HG03378 (cell line): ENCODE results near the gene SLC66A2.
"Not testable (repeated sequence)": the region's sequence is repeated elsewhere in the genome, so short reads cannot be mapped to it uniquely, and the experiment has no call there.

Source experiments
- ATAC-seq: cut with Tn5 transposase; IDR thresholded peaks from one replicate; pipeline ENCODE4 v1.9.1; 2021; ENCODE audit warnings: mild to moderate bottlenecking, moderate library complexity; ENCODE audit not compliant: unreplicated experiment

The SLC66A2 gene

DNA sequence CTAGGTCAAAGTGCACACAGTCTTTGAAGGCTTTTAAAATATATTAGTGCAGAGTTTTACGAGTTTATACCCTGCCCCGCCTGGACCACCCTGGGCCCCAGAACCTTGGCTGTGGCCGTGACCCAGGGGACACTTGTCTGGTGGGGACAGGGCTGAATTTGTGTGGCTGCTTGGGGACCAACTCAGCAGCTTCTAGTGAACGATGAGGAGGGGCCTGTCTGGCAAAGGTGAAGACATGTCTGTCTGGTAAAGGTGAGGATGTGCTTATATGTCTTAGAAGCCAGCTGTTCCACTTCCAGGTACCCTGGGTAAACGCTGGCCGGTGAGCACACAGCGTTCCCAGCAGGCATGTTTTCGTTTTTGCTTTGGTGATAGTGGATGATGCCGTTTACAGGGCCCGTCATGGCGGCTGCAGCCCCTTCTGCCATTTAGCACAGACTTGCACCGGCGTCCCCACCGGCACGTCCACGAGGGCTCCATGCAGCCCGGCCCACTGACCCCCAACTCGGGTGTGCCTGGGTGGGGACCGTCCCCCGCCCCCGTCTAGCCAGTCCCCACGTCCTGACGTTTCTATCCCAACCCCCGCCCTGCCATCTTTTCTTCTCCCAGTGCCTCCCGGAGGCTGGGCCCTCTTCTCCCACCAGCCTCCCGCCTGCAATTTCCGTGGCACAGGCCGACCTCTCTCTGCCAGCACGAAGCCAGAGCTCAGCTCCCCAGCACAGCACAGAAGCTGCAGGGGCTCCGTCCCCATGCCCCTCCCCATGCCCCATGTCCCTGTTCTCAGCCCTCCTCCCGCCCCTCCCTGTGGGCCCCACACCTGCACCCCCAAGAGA lies 67.8 kb downstream of the SLC66A2 start:
- ATAC-seq, result no peak

DNA sequence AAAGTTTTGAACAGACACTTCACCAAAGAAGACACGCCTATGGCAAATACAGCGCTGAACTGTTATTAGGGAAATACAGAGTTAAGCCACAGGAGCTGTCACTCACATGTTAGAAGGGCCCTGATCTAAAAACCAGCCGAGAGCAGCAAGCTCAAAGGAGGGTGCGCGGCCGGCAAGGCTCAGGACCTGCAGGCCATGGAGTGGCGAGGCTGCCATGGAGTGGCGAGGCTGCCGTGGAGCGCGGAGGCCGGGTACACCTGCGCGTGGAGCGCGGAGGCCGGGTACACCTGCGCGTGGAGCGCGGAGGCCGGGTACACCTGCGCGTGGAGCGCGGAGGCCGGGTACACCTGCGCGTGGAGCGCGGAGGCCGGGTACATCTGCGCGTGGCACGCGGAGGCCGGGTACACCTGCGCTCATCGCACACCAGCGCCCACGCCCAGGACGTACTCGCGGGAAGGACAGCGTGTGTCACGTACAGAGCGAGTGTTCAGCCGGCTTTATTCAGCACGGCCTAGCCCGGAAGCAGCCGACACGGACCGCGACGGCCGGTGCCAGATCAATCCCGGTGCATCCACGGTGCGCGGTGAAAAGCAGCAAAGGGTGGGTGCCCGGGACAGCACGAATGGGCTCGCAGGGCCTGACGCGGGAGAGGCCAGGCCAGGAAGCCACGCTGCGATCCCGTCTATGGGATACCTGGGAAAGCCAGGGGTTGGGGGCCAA lies 68.8 kb downstream of the SLC66A2 start:
- ATAC-seq, result no peak

DNA sequence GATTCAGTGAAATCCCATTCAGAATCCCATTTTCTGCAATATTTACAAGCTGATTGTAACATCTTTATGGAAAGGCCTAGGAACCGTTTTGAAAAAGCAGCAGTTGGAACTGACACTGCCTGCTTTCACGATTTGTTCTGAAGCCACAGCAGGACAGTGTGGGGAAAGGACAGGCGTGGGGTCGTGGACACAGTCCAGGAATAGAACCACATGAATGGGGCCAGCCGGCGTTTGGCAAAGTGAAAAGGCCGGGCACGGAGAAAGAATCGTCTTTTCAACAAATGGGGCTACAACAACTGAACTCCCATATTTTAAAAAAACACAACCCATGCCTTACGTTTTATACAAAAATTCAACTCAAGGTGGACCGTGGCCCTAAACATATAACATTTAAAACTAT lies 69.8 kb downstream of the SLC66A2 start:
- no peak for ATAC-seq

DNA sequence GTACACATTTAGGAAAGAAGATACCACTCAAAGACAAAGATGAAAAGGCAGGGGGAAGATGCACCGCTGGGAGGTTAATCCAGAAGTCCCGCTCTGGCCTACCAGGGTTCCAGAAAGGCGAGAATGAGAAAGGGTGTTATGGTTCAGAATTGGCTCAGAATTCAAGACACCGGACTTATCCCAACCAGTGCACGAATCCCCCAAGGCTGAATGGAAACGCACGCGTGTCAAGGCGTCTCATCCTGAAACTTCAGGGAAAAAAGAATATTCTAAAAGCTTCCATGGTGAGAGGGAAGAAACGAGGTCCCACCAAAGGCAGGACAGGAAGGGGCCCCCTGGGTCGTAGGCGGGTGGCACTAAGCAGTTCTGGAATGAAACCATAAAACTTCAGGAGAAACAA lies 71.9 kb downstream of the SLC66A2 start:
- no peak for ATAC-seq

DNA sequence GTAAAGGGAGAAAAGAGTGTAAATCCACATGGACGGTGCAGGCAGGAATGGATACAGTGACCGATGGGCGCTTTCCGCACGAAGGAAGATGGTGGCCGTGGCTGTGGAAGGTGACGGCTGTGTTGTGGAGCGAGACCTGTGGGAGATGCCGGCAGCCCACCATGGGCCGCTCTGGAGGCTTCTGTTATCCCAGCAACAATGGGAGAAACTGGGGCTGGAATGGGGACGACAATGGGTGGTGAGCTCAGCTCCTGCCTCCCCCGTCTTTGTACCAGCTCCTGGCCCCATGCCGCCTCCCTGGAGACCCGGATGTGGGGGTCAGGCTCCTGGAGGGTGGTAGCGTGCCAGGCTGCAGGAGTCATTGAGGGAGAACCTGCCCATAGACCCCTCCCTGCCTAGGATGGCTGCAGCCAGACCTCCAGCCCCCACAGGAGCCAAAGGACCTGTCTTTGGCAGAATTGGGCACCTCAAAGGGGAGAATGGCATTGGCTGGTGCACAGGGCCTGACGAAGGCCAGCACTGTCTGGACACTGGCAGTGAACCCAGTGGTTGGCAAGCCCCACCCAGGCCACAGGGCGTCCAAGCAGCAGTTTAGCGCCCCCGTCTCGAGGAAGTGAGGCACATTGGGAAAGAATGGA lies 72.6 kb downstream of the SLC66A2 start:
- ATAC-seq, result no peak

DNA sequence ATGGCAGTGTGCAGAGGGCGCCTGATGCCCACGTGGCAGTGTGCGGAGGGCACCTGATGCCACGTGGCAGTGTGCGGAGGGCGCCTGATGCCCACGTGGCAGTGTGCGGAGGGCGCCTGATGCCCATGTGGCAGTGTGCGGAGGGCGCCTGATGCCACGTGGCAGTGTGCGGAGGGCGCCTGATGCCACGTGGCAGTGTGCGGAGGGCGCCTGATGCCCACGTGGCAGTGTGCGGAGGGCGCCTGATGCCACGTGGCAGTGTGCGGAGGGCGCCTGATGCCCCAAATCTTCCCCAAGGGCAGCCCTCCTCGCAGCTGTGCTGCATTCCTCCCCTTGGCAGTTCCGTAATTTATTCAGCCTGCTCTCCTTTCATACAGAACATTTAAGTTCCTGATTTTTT lies 73.2 kb downstream of the SLC66A2 start:
- ATAC-seq, result not testable (repeated sequence)

DNA sequence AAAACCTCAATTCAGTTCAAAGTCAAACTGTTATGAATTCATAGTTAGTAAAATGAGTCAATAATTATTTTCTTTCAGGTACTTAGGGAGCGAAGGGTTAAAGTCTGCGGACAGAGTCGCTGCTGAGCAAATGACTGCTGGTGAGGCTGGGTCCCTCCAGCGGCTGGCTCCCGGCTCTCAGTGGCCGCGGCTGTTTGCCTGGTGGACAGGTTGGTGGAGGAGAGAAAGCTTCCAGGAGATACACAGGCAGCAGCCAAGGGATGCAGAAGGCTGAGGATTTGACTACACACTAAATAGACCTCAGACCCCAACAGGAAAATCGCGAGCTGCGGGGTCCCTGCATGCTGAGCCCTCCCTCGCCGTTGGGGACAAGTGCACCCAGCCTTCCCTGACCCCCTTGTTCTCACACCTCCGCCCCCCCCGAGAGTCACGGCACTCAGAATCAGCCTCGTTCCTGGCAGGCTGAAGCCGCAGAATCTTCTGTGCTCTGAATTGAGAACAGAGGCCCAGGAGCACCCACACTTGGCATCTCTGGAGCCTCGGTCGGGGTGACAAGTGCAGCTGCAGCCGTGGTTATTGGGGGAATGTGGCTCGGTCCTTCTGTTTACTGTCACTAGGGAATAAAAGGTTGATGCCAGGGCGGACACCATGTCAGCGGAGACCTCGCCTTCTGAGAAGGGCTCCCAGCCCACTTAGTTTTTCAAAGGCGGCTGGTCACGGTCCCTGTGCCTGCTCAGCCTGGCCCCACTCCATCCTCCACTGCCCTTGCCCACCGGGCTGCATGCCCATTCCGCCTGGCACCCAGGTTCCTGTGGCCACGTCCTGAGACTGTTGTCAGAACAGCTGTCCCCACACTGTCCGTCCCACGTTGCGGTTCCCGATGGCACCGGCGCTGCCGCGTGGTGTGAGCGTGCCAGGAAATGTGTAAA lies 74.0 kb downstream of the SLC66A2 start:
- no peak for ATAC-seq

DNA sequence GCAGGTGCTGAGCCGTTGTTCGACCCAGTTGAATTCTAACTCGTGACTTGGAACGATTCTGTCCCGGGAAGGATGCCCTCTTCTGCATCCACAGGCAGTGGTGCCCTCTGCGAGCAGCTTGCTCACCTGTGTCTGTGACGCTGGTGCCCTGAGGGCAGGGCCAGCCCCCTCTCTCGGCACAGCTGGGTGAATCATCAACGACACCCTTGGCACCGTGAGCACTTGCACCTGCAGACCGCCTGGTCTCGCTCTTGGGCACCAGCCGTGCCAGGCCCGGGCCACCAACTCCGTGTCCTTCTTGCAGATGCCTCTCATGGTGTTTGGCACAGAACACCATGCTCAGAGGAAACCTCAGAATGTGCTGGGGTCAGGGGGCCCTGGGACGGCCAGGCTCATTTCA lies 75.0 kb downstream of the SLC66A2 start:
- ATAC-seq, result no peak

DNA sequence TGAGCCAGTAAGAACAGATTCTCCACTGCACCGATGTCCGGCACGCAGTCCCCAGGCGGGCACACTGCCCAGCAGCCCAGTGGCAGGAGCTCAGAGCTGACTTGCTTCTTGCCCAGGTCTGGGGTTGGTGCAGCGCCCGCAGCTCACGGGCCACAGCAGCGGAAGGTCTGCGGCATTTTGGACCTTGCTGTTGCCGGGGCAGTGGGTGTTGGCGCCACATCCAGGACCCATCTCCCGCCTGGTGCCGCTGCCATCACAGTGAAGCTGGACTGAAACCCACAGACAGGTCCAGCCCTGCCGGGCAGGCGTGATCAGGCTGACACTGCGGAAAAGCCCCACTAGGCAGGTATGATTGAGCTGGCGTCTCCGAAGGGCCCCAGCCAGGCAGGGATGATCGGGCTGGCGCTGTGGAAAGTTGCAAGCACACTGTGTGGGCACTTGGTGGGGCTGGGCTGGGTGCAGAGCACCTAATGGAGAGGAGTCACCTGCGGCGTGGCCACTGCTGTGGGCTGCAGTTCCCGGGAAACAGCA lies 75.5 kb downstream of the SLC66A2 start:
- ATAC-seq, result no peak

DNA sequence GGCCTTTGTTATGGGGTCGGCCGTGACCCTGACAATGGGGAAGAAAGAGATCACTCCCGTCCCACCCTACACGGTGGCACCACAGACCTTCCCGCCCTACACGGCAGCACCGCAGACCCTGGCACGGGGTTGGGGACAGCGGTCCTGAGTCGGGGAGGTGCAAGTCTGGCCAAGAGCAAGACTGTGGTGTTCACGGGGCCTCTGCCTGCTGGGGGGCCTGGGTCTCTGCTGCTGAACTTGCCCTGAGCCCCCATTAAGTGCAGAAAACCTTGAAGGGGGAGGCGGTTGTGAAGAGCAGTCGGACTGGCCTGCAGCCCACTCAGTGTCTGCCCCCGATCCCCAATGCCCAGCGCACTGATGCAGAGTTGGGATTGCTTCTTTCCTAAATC lies 75.9 kb downstream of the SLC66A2 start:
- no peak for ATAC-seq

DNA sequence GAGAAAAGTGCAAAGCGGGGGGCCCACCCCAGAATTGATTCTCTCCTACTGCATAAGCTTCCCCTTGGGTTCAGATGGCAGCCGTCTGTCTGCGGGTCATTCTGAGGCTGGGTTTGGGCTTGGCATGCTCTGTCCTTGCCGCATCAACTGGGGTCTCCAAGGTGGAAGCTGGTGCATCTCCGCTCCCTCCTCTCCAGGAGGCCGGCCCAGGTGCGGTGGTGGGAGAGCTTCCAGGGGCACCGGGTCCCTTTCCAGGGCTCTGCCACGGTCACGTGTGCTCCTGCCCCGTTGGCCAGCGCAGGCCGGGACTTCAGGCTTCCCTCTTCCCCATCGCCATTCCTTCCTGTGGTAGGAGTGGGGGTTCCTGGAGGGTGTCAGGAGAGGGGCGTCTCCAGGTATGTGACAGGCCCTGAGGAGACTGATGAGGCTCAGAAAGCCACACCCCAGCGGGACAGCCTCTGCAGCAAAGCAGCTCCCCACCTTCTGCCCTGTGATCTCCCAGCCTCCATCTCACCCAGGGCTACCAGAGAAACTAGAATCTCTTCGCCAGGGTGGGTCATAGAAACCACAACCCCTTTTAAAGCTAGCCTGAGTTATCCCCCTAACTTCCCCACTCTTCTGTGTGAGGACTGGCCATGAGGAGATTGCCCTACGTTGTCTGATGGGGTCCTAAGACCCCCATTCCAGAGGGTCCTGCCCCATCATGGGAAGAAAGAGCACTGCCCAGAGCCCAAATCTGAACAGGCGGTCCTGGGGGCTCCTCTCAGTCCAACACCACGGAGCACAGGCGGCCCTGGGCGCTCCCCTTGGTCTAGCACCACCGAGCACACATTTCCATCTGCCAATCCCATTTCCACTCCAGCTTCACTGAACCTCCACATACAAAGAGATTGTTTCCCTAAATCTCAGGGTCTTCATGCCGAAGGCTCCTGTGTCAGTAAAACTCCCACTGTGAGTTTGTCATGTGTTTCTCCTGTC lies 76.6 kb downstream of the SLC66A2 start:
- ATAC-seq, result no peak

DNA sequence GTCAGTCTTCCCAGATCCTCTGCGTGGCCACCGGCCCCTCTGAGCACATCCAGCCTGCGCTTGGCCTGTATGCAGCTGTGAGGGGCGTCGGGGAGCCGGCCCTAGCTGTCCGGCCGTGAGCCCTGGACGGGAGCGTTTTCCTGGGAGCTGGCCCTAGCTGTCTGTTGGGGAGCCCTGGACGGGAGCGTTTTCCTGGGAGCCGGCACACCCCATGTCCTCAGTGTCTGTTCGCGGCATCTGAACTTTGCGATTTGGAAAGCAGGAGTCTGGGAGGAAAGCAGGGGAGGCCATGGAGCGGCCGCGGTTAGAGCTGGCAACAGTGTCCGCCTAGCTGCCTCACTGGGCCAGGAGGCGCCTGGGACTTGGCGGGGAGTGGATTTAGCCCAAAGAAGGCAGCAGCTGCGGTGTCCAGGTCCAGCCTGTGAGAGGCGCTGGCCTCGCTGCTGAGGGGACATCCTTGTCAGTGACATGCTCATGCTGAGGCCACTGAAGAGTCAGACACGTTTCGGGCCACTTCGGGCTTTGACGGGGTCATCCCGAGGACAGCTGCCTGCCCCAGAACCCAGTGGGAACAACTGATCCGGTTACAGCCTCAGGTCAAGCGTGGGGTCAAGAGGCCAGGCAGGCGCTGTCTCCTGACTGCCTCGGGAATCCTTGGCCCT lies 77.9 kb downstream of the SLC66A2 start:
- no peak for ATAC-seq

DNA sequence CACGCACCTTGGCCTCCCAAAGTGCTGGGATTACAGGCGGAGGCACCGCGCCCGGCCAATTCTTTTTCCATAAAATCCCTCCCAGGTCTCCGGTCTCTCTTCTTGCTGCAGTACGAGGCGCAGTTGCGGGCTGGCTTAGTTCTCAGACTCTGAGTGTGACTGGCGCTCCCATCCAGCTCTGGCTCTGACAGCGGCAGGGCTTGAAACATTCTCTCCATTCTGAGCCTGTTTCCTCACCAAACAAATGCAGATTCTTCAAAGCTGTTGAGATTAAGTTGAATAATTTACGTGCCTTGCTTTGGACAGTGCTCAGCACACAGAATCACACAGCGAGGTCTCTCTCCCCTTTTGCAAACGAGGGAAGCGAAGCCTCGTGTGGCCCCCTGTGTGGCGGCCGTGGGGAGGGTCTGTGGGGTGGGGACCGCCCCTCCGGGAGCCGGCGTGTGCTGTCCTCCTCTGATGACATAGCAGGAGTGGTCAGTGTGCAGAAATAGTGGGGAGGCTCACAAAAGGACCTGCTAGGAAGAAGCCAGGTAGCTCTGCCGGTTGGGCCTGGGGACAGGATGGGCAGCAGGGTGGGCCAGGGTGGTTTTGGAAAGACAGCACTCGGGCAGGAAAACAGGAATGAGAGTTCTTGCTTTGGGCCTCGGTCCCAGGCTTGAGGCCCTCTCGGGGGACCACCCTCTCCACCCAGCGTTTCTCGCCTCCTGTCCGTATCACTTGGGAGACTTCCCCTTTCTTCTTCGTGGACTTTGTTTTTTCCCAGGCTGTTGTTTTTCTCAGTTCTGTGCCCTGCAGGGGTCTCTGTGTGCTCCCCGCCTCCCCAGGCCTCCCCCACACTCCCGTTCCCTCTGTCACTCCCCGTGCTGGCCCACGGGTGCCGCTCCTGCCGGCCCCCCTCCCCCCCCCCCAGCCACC lies 78.7 kb downstream of the SLC66A2 start:
- ATAC-seq, result no peak

DNA sequence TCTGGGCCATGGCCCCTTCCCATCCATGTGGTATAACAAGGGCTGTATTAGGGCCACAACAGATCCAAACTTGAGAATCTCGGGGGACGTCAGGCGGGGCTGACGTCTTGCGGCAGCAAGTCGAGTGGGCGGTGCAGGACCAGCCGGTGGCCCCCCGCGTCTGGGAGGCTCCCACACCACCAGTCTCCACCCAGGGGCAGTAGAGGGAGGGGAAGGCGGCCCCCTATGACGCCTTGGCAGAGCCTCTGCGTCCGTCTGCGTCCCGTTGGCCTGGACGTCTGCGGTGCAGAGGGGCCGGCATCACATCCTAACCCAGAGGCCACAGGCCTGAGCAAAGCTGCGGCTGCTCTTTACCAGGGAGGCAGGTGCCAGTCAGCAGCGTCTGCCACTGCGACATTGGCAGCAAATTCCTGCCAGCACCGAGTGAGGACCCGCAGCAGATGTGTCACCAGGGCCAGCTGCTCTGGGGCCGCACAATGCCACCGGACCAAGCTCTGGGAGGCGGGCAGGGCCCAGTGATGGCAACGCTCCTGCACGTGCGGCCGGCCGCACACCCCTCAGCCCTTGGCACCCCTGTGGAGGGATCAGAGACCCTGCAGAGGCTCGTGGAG lies 79.9 kb downstream of the SLC66A2 start:
- no peak for ATAC-seq

DNA sequence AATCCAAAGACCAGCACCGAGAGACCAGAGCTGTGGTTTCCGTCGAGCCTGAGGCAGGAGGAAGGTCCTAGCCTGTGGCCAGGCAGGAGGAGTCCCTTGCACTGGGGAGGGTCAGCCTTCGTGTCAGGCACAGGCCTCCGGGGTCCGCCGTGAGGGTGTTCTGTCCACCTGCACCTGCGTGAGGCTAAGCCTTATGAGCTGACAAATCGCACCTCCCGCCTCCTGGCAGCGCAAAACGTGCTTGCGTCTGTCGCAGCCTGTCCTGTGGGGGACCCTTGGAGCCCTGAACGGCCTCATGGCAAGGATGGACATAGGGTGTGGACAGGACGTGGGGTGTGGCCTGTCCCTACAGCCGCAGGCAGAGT lies 80.4 kb downstream of the SLC66A2 start:
- no peak for ATAC-seq

DNA sequence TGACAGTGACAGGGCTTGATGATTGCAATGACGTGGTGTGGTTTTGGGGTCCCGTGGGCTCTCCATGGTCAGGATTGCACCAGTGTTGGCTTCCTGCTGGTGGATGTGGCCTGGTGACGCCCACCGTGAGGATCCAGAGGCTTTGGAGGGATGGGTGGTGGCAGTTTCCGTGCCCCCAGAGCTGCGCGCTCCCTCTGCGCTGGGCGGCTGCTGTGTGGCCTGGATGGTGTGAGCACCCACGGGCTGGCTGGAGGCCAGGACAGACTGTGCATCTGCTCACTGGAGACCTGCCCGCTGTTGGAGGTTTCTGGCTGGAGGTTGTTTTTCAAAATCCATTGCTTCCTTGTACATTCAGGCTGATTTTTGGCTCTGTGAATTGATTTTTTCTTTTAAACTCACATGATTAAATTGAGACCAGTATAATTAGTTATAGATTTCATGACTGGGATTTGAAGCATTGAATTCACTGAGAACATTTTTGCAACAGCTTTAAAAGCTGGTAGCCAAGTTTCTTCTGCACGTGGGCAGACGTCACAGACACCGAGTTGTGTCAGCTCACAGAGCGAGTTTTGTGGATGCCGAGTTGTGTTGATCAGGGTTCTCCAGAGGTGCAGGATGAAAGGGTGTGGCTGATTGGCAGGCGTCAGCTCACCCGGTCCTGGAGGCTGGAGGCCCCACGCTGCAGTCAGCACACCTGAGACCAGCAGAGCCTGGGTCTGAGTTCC lies 81.0 kb downstream of the SLC66A2 start:
- no peak for ATAC-seq
